GM19328 (cell line): ENCODE measurements around the gene MIGA1.
"Not testable (repeated sequence)": the region's sequence is repeated elsewhere in the genome, so short reads cannot be mapped to it uniquely, and the experiment has no call there.

ENCODE experiments used
- ATAC-seq: cut with Tn5 transposase; IDR thresholded peaks from one replicate; pipeline ENCODE4 v1.9.1; 2021; ENCODE audit warnings: mild to moderate bottlenecking, moderate library complexity; ENCODE audit not compliant: unreplicated experiment

MIGA1 gene

GRCh38 chr1:77906019-77906545 is 126.6 kb downstream of the MIGA1 start:
- no peak for ATAC-seq

GRCh38 chr1:77906624-77907023 is 127.2 kb downstream of the MIGA1 start:
- no peak for ATAC-seq

GRCh38 chr1:77910116-77910515 is 130.7 kb downstream of the MIGA1 start:
- ATAC-seq: no peak

GRCh38 chr1:77918918-77919317 is 139.5 kb downstream of the MIGA1 start:
- ATAC-seq: not testable (repeated sequence)

GRCh38 chr1:77925518-77925917 is 146.1 kb downstream of the MIGA1 start:
- ATAC-seq: no peak

GRCh38 chr1:77925956-77926355 is 146.5 kb downstream of the MIGA1 start:
- ATAC-seq: no peak

- ATAC-seq: no peak
These were observed 147.3 kb downstream of the MIGA1 start for GRCh38 chr1:77926561-77927357.

- ATAC-seq: no peak
These were observed 148.0 kb downstream of the MIGA1 start for GRCh38 chr1:77927414-77927813.
